ENCODE results near the gene ARFGAP3.

Gene ARFGAP3

DNA sequence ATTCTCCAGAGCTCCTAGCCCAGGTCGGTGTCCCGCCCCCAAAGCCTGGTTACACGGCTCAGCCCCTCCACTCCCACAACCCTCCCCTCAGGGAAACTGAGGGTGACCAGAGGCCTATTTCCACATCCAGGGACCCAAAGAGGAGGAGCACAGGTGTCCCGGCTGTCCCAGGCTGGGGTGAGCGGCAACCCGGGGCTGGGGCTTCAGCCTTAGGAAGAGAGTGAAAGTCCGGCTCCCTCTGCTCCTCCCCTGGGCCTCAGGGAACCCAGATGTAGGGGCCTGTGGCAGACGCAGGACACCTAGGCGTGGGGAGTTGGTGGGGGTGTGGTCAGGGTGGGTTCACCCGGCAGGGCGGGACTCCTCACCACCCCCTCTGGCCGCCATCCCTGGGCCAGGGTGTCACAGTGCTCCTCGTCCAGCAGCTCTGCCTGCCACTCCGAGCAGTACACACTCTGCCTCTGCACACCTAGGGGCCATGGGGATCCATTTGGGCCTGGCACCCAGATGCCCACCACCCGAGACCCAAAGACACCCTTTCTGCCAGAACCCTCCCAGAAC is 63.1 kb downstream of the ARFGAP3 start:
- POLR2A ChIA-PET, result interaction anchor here (1.4 kb wide), 1 partner anchor 145 kb away, joined by 3 read pairs; the partner anchor contains the start of gene CYB5R3
- CTCF ChIA-PET, result no interaction called here
- TF ChIP-seq ZNF384 (IDR thresholded peaks at IDR 0.05), result no peak
- no peak for TF ChIP-seq BHLHE40 (IDR thresholded peaks at IDR 0.05; ENCODE audit: borderline replicate concordance)
- TF ChIP-seq FOXA1 (IDR thresholded peaks at IDR 0.05), result no peak
- TF ChIP-seq SP1 (IDR thresholded peaks at IDR 0.05), result no peak
- no peak for TF ChIP-seq HDGF (IDR thresholded peaks at IDR 0.05; ENCODE audit: borderline replicate concordance)
- no peak for TF ChIP-seq CTBP1 (IDR thresholded peaks at IDR 0.05; ENCODE audit: borderline replicate concordance)
- TF ChIP-seq L3MBTL2 (conservative IDR thresholded peaks at IDR 0.05), result no peak
- TF ChIP-seq, protein P1, sequence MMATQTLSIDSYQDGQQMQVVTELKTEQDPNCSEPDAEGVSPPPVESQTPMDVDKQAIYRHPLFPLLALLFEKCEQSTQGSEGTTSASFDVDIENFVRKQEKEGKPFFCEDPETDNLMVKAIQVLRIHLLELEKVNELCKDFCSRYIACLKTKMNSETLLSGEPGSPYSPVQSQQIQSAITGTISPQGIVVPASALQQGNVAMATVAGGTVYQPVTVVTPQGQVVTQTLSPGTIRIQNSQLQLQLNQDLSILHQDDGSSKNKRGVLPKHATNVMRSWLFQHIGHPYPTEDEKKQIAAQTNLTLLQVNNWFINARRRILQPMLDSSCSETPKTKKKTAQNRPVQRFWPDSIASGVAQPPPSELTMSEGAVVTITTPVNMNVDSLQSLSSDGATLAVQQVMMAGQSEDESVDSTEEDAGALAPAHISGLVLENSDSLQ (IDR thresholded peaks at IDR 0.05), result no peak
- TF ChIP-seq LEF1 (IDR thresholded peaks at IDR 0.05; ENCODE audit: borderline replicate concordance), result no peak
- no peak for TF ChIP-seq SUZ12 (IDR thresholded peaks at IDR 0.05)
- TF ChIP-seq NFRKB (IDR thresholded peaks at IDR 0.05), result no peak
- no peak for TF ChIP-seq ARNT (IDR thresholded peaks at IDR 0.05)
- TF ChIP-seq FOXK2 (IDR thresholded peaks at IDR 0.05), result no peak
- no peak for TF ChIP-seq ELF4 (IDR thresholded peaks at IDR 0.05)
- TF ChIP-seq FOXM1 (IDR thresholded peaks at IDR 0.05; ENCODE audit: borderline replicate concordance), result no peak
- TF ChIP-seq TARDBP (IDR thresholded peaks at IDR 0.05), result no peak
- DNase-seq (ENCODE audit: extremely low spot score), result no peak

- TF ChIP-seq CTBP1 (IDR thresholded peaks at IDR 0.05; ENCODE audit: borderline replicate concordance), result no peak
- no peak for TF ChIP-seq FOXA1 (IDR thresholded peaks at IDR 0.05)
- no peak for TF ChIP-seq TARDBP (IDR thresholded peaks at IDR 0.05)
- no peak for TF ChIP-seq L3MBTL2 (conservative IDR thresholded peaks at IDR 0.05)
- TF ChIP-seq SP1 (IDR thresholded peaks at IDR 0.05), result no peak
- no peak for TF ChIP-seq FOXM1 (IDR thresholded peaks at IDR 0.05; ENCODE audit: borderline replicate concordance)
- TF ChIP-seq SUZ12 (IDR thresholded peaks at IDR 0.05), result no peak
- no peak for TF ChIP-seq ARNT (IDR thresholded peaks at IDR 0.05)
- no peak for TF ChIP-seq LEF1 (IDR thresholded peaks at IDR 0.05; ENCODE audit: borderline replicate concordance)
- TF ChIP-seq ZNF384 (IDR thresholded peaks at IDR 0.05), result no peak
- no peak for TF ChIP-seq BHLHE40 (IDR thresholded peaks at IDR 0.05; ENCODE audit: borderline replicate concordance)
- no peak for TF ChIP-seq FOXK2 (IDR thresholded peaks at IDR 0.05)
- TF ChIP-seq, protein P1 (IDR thresholded peaks at IDR 0.05), result no peak
- TF ChIP-seq ELF4 (IDR thresholded peaks at IDR 0.05), result no peak
- TF ChIP-seq HDGF (IDR thresholded peaks at IDR 0.05; ENCODE audit: borderline replicate concordance), result no peak
- DNase-seq (ENCODE audit: extremely low spot score), result no peak
- CTCF ChIA-PET, result no interaction called here
- POLR2A ChIA-PET, result interaction anchor here (1.4 kb wide), 1 partner anchor 144 kb away, joined by 3 read pairs; the partner anchor contains the start of gene CYB5R3
These were observed 63.9 kb downstream of the ARFGAP3 start for GRCh38 chr22:42792909-42793847.

GRCh38 chr22:42792453-42792908 is 64.6 kb downstream of the ARFGAP3 start:
- ChIA-PET CTCF (no interaction called here), POLR2A (interaction anchor here (1.4 kb wide), 1 partner anchor 143 kb away, joined by 3 read pairs; the partner anchor contains the start of gene CYB5R3)
- DNase-seq (ENCODE audit: extremely low spot score), result no peak
- TF ChIP-seq SP1 (IDR thresholded peaks at IDR 0.05), result no peak
- TF ChIP-seq BHLHE40 (IDR thresholded peaks at IDR 0.05; ENCODE audit: borderline replicate concordance), result no peak
- TF ChIP-seq FOXK2 (IDR thresholded peaks at IDR 0.05), result no peak
- TF ChIP-seq ARNT (IDR thresholded peaks at IDR 0.05), result no peak
- no peak for TF ChIP-seq L3MBTL2 (conservative IDR thresholded peaks at IDR 0.05)
- no peak for TF ChIP-seq FOXM1 (IDR thresholded peaks at IDR 0.05; ENCODE audit: borderline replicate concordance)
- TF ChIP-seq CTBP1 (IDR thresholded peaks at IDR 0.05; ENCODE audit: borderline replicate concordance), result no peak
- TF ChIP-seq HDGF (IDR thresholded peaks at IDR 0.05; ENCODE audit: borderline replicate concordance), result no peak
- no peak for TF ChIP-seq ZNF384 (IDR thresholded peaks at IDR 0.05)
- TF ChIP-seq, protein P1 (IDR thresholded peaks at IDR 0.05), result no peak
- no peak for TF ChIP-seq ELF4 (IDR thresholded peaks at IDR 0.05)
- TF ChIP-seq FOXA1 (IDR thresholded peaks at IDR 0.05), result no peak
- TF ChIP-seq SUZ12 (IDR thresholded peaks at IDR 0.05), result no peak
- TF ChIP-seq TARDBP (IDR thresholded peaks at IDR 0.05), result no peak
- TF ChIP-seq LEF1 (IDR thresholded peaks at IDR 0.05; ENCODE audit: borderline replicate concordance), result no peak

DNA sequence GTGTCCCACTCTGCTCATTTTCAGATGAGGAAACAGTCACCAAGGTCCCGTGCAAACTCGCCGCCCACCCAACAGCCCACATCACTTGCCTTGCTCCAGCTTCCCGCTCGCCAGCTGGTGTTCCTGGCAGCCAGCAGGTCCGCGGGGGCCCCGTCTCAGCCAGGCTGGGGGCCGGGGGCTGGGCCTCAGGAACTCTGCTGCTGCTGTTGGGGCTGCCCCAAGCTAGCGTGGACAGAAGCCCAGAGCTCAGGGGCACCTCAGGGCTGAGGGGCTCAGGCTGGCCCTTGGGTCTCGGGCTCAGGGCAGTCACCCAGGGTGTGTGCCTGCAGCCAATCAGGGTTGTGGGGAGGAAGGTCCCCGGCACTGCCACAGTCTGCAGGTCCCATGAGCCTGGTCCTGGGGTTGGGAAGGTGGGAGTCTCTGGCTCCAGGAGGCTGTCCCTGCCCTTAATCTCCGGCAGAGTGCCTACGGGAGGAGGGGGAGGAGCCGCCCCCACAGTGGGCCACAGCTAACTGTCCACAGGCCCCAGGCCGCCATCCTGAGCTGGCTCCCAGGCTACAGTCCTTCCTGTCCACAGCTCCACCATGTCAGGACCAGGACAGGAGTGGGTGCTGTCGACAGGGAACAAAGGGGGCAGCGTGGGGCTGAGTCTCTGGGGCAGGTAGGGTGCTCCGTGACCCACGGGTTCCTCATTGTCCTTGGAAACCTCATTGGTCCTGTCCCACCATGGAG is 65.2 kb downstream of the ARFGAP3 start:
- TF ChIP-seq ELF4 (IDR thresholded peaks at IDR 0.05) (no peak), HDGF (IDR thresholded peaks at IDR 0.05; ENCODE audit: borderline replicate concordance) (no peak), BHLHE40 (IDR thresholded peaks at IDR 0.05; ENCODE audit: borderline replicate concordance) (no peak), SP1 (IDR thresholded peaks at IDR 0.05) (no peak), FOXA1 (IDR thresholded peaks at IDR 0.05) (no peak)
- POLR2A ChIA-PET, result no interaction called here
- DNase-seq (ENCODE audit: extremely low spot score), result no peak
- CTCF ChIA-PET, result no interaction called here

DNA sequence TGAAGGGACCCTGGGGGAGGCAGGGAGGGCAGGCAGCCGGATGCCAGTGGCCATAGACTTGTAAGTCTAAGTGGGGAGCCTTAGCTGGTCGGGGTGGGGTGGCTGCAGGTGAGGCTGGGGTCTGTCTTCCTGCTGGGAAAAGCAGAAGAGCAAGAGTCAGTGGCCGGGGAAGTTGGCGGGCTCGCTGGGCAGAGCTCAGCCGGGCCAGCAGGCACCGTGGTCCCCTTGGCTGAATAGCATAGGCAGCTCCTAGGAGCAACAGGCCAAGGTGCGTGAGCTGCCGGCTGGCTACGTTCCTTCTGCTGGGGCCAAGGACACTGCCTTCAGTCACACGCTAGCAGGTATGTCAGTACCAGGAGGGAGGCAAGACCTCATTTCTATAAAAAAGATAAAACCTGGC is 68.6 kb downstream of the ARFGAP3 start:
- CTCF ChIA-PET, result interaction anchor here (0.7 kb wide), 1 partner anchor 1090 kb away, joined by 5 read pairs; no protein-coding TSS in a partner anchor
- no peak for TF ChIP-seq CTBP1 (IDR thresholded peaks at IDR 0.05; ENCODE audit: borderline replicate concordance)
- TF ChIP-seq L3MBTL2 (conservative IDR thresholded peaks at IDR 0.05), result no peak
- no peak for TF ChIP-seq LEF1 (IDR thresholded peaks at IDR 0.05; ENCODE audit: borderline replicate concordance)
- no peak for TF ChIP-seq SP1 (IDR thresholded peaks at IDR 0.05)
- TF ChIP-seq FOXK2 (IDR thresholded peaks at IDR 0.05), result no peak
- TF ChIP-seq ARNT (IDR thresholded peaks at IDR 0.05), result no peak
- TF ChIP-seq NFRKB (IDR thresholded peaks at IDR 0.05), result no peak
- no peak for TF ChIP-seq BHLHE40 (IDR thresholded peaks at IDR 0.05; ENCODE audit: borderline replicate concordance)
- no peak for DNase-seq (ENCODE audit: extremely low spot score)
- POLR2A ChIA-PET, result no interaction called here
